ENCODE data around the gene LMX1A. TPM values are rescaled to one million over a fixed set of nuclear protein-coding genes. Genes with fewer than 3 reads are reported as not detected.

Gene LMX1A
- polyA plus RNA-seq, 2 of the 4 experiments (the other 2 are of a cell fraction): not detected

- ChIA-PET POLR2A (no interaction called here), CTCF (interaction anchor here (0.7 to 1.2 kb wide), 2 partner anchors 15 to 48 kb away, joined by 3 read pairs; no protein-coding TSS in a partner anchor)
Measured at GRCh38 chr1:165224504-165224903, 132.0 kb downstream of the LMX1A start.

GRCh38 chr1:165222580-165222979 is 133.9 kb downstream of the LMX1A start:
- no peaks in the 10 kb centered on the region for H3K4me1 ChIP-seq
- DNase-seq (ENCODE audit: low read depth in 1 of 2, low spot score in 1 of 2) (no peak), ATAC-seq (no peak), FAIRE-seq (no peak)
- POLR2A ChIA-PET: no interaction called here
- H3K9me3 ChIP-seq: no peaks in the 10 kb centered on the region
- H3K27ac ChIP-seq: no peak overlapping the region
- WGBS (ENCODE audit: missing lambda C conversion rate): 10% methylated on average over 5 of the region's 5 CpGs
- CTCF ChIA-PET: no interaction called here
- H3K4me2 ChIP-seq: no peak overlapping the region
- H3K4me3 ChIP-seq: no peak overlapping the region
- TF ChIP-seq RARB (CRISPR knock-in tag; IDR thresholded peaks at IDR 0.05) (no peak), ATOH8 (CRISPR knock-in tag; IDR thresholded peaks at IDR 0.05; ENCODE audit: low read depth) (no peak), CBX8 (IDR thresholded peaks at IDR 0.05) (no peak), POLR2A (IDR thresholded peaks at IDR 0.05; ENCODE audit: low read length) (no peak), MAZ (IDR thresholded peaks at IDR 0.05; ENCODE audit: borderline replicate concordance, low read depth, low read length) (no peak), EHMT2 (IDR thresholded peaks at IDR 0.05; ENCODE audit: low read depth) (no peak), RFX5 (IDR thresholded peaks at IDR 0.05) (no peak), CHD2 (IDR thresholded peaks at IDR 0.05; ENCODE audit: low read length, partially characterized antibody) (no peak), EHF (CRISPR knock-in tag; IDR thresholded peaks at IDR 0.05) (no peak), KDM5A (IDR thresholded peaks at IDR 0.05) (no peak), RCOR1 (IDR thresholded peaks at IDR 0.05; ENCODE audit: low read depth, low read length) (no peak)

More at GRCh38 chr1:165224504-165224903, 132.0 kb downstream of the LMX1A start:
- TF ChIP-seq MAFK (IDR thresholded peaks at IDR 0.05; ENCODE audit: partially characterized antibody) (no peak), REST (IDR thresholded peaks at IDR 0.05) (no peak), CEBPB (IDR thresholded peaks at IDR 0.05) (no peak), HDAC2 (IDR thresholded peaks at IDR 0.05) (no peak), ESRRA (IDR thresholded peaks at IDR 0.05; ENCODE audit: borderline replicate concordance, low read length) (no peak), RARB (CRISPR knock-in tag; IDR thresholded peaks at IDR 0.05) (no peak), POLR2A (IDR thresholded peaks at IDR 0.05; ENCODE audit: low read length) (no peak), CHD2 (IDR thresholded peaks at IDR 0.05; ENCODE audit: low read length, partially characterized antibody) (no peak), PHF8 (IDR thresholded peaks at IDR 0.05; ENCODE audit: borderline replicate concordance, low read depth) (no peak), HEYL (CRISPR knock-in tag; IDR thresholded peaks at IDR 0.05) (no peak), HOXA7 (CRISPR knock-in tag; IDR thresholded peaks at IDR 0.05) (no peak), ELK1 (IDR thresholded peaks at IDR 0.05; ENCODE audit: low read depth, low read length) (no peak), E2F6 (IDR thresholded peaks at IDR 0.05; ENCODE audit: borderline replicate concordance, low read depth) (no peak), RFX5 (IDR thresholded peaks at IDR 0.05) (no peak), ZNF302 (CRISPR knock-in tag; IDR thresholded peaks at IDR 0.05) (no peak), CBX8 (IDR thresholded peaks at IDR 0.05) (no peak), NR3C1 (IDR thresholded peaks at IDR 0.05) (no peak), TP53 (CRISPR knock-in tag; IDR thresholded peaks at IDR 0.05) (no peak), SMC3 (IDR thresholded peaks at IDR 0.05) (no peak)
- no peak for FAIRE-seq
- H3K4me2 ChIP-seq: no peak overlapping the region
- H3K4me1 ChIP-seq: no peaks in the 10 kb centered on the region
- H3K9me3 ChIP-seq: no peaks in the 10 kb centered on the region
- WGBS (ENCODE audit: missing lambda C conversion rate): 9% methylated on average over 2 of the region's 2 CpGs
- no peak overlapping the region for H3K27ac ChIP-seq
- ATAC-seq: no peak
- DNase-seq (ENCODE audit: low read depth in 1 of 2, low spot score in 1 of 2): no peak
- H3K4me3 ChIP-seq: no peak overlapping the region

Data from A549 (cell line).